Activated CD8-positive, alpha-beta memory T cell treated with anti-CD3 and anti-CD28 coated beads for 24 hours (primary cell): ENCODE data around the gene LPIN2.
A peak's percentile ranks its signal among the peaks of the same experiment; 100 is the strongest.
"Not testable (repeated sequence)": the region's sequence is repeated elsewhere in the genome, so short reads cannot be mapped to it uniquely, and the experiment has no call there.

Experiments
- DNase-seq: peaks from one replicate; pipeline ENCODE4 v3.0.0-alpha.2; 2020

The LPIN2 gene

DNA sequence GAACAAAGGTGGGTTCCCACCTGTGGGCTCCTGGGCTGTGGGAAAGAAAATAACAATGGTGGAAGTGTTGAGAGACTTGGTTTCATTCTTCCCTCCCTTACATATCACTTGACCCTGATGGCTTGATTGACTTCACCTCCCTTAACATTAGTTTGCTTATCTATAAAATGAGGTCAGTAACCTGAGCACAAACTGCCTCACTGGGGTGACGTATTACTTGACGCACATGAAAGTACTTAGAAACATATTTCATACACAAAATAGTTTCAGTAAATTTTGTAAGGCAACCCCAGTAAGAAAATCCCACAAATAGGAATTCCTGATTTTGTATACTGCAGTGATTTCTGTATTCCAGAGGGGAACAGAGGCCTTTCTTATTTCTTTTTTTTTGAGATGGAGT is 29.4 kb upstream of the LPIN2 start:
- peak; percentile 4 for DNase-seq

DNA sequence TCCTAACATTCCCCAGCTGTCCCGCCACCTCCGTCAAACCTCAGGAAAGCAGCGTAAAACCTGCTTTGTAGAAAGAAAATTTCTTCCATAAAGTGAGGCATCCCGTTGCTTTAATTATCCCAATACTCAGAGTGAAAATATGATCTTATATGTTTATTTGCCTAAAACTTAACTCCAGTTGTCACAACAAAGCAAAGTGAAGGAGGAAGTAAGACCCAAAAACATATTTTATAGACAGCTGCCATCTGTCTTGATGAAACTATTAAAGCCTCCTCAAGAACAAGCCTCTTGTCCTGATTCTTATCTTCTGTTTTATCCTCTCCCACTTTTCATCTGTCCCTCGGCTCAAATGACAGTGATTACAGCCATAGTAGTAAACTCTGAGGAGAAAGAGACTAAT is 28.9 kb upstream of the LPIN2 start:
- DNase-seq = no peak

DNA sequence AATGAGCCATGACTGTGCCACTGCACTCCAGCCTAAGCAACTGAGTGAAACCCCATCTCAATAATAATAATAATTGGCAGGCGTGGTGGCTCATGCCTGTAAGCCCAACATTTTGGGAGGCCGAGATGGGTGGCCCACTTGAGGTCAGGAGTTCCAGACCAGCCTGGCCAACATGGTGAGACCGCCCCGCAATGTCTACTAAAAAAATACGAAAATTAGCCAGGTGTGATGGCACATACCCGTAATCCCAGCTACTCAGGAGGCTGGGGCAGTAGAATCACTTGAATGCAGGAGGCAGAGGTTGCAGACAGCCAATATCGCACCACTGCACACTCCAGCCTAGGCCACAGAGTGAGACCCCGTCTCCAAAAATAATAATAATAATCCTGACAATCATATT is 27.9 kb upstream of the LPIN2 start:
- no peak for DNase-seq

DNA sequence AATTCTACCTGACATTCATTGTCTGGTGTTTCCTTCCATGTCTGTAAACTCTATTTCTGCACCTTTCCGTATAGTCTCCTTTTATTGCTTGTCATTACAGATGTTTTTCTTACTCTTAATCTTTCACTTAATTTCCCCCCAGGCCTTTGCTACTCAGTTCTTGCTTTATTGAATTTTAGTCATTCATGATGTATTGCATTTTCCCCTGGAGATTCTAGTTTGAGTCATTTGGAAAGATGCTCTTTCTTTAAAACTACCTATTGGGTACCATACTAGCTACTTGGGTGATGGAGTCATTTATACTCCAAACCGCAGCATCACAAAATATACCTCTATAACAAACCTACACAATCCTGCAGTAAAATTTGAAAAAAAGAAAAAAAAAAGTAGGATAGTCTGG is 27.2 kb upstream of the LPIN2 start:
- DNase-seq = no peak

DNA sequence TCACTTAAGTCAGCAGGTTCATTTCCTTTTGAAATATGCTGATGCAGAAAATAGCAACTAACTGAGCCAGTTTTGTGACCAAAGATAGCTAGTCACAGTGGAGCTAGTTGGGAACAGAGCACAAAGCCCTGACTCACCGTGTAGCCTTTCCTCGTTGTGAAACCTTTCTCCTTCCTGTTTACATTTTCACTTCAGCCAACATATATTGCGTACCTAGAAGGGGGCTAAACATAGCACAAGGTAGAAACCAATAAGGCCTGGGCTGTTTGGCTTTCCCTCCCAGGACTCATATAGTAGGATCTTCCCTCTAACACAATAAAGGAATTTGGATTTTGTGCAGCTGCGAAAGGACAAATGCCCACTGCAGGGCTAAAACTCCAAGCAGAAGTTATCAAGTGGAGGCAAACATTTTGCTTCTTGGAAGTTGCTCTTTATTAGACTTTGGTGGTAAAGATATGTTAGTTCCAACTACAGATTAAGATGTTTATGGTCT is 24.5 kb upstream of the LPIN2 start:
- DNase-seq = peak; percentile 42

DNA sequence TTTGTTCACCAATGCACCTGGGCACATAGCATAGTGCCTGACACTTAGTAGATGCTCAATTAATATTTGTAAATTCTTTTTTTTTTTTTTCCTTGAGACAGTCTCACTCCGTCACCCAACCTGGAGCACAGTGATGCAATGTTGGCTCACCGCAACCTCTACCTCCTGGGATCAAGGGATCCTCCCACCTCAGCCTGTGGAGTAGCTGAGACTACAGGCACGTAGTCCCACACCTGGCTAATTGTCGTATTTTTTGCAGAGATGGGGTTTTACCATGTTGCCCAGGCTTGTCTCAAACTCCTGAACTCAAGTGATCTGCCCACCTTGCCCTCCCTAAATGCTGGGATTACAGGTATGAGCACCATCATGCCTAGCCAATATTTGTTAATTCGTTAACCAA is 23.2 kb upstream of the LPIN2 start:
- DNase-seq = peak; percentile 21

DNA sequence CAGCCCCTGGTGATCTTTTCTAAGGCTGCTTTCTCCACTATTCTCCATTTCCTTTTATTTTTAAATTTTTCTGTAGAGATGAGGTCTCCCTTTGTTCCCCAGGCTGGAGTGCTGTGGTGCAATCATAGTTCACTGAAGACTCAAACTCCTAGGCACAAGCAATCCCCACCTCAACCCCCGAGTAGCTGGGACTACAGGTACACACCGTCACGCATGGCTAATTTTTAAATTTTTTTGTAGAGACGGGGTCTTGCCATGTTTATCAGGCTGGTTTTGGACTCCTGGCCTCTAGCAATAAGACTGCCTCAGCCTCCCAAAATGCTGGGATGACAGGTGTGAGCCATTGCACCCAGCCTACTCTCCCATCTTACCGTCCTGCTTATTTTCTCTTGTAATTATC is 22.7 kb upstream of the LPIN2 start:
- DNase-seq = no peak

DNA sequence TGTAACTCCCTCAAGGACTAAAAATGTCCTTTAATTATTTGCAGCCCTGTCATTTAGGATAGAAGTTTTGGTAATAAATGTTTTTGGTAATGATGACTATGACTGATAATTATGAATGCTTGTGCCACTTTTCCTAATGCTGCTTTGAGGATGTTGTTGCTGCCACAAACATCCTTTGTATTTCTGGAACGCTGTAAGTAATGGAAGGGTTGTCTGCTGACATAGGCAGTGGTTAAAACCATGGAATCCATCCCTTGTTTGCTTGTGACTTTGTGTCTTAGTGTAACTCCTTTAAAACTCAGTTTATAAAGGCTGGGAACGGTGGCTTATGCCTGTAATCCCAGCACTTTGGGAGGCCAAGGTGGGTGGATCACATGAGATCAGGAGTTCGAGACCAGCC is 19.8 kb upstream of the LPIN2 start:
- DNase-seq = no peak

DNA sequence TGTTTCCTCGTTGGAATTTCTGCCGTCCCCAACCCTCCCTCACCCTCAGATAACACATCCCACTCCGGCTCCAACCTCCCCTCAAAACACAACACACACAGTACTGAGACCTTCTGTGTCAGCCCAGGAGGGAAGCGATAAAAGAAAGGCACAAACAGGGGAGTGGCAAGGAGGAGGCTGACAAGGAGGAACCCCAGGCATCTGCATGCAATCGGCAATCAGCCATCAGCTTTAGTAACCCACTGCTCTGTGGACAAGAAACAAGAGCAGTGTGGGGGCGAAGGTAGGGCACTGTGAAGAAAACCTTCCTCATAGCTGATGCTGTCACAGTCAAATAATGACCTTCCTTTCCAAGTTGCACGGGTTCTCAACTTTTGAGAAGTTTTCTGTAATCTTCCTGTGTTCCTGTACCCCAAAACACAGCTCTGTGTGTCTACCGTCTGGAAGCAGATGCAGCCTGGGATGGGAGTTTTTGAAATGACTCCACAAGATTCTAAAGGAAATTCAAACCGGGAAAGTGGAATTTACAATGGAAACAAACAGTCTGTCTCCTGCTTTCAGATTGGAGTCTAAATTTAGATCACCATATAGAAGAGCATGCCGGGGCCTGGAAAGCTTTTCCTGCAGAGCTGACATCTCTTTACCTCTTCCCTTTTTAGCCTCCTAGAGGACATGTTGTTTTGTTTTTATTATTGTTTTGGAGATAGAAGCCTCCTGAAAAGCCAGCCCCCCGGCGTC is 16.4 kb upstream of the LPIN2 start:
- no peak for DNase-seq

DNA sequence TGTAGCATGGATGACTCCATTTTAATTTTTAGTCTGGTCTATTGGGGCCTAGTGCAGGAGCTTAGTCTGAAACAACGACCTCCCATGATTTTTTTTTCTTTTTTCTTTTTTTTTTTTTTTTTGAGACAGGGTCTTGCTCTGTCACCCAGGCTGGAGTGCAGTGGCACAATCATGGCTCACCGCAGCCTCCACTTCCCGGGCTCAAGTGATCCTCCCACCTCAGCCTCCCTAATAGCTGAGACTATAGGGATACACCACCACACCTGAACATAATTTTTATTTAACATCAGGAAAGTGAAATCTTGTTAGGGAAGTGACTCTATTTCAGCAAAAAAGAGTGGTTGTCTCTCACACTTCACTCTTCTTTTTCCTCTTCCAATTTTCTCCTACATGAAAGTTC is 15.2 kb upstream of the LPIN2 start:
- DNase-seq = not testable (repeated sequence)

DNA sequence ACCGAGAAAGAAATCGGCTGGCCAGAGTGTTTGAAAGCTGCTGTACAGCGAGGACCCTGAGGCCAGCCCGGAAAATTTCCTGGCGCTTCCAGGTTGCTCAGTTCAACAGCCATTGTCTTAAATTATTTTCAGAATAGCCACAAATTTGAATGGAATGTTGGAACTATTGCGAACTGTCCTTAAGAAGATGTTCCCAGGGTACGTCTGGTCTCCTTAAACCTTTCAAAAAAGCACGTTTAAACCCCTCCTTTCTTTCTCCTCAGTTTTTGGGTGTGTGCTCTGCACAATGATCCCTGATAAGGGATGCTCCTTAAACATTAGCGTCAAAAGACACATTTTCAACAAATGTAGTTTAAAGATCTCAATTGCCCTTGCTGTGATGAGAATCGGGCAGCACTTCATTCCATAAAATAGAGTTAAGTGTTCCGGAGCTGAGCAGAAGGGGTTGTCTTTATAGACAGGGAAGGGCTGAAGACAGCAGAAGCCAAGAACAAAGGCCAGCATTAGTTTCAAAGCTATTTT is 14.5 kb upstream of the LPIN2 start:
- DNase-seq = no peak

DNA sequence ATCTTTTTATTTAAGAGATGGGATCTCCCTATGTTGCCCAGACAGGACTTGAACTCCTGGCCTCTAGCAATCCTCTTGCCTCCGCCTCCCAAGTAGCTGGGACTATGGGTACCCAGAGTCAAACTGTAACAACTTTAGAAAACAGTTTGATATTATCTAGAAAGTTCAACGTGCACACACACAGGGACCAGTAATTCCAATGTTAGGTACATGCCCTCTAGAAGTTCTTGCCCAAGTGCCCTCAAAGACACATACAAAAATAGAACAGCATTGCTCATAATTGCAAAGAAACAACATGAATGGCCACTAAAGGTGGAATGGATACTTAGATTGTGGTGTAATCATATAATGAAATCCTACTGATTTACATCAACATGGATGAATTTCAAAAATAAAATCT is 12.6 kb upstream of the LPIN2 start:
- DNase-seq = no peak

DNA sequence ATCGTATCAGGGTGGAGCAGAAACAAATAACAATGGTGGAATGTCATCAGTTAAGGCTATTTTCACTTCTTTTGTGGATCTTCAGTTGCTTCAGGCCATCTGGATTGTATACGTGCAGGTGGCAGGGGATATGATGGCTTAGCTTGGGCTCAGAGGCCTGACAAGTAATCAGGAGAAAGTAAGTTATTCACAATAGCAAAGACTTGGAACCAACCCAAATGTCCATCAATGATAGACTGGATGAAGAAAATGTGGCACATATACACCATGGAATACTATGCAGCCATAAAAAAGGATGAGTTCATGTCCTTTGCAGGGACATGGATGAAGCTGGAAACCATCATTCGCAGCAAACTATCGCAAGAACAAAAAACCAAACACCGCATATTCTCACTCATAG is 10.7 kb upstream of the LPIN2 start:
- DNase-seq = not testable (repeated sequence)

DNA sequence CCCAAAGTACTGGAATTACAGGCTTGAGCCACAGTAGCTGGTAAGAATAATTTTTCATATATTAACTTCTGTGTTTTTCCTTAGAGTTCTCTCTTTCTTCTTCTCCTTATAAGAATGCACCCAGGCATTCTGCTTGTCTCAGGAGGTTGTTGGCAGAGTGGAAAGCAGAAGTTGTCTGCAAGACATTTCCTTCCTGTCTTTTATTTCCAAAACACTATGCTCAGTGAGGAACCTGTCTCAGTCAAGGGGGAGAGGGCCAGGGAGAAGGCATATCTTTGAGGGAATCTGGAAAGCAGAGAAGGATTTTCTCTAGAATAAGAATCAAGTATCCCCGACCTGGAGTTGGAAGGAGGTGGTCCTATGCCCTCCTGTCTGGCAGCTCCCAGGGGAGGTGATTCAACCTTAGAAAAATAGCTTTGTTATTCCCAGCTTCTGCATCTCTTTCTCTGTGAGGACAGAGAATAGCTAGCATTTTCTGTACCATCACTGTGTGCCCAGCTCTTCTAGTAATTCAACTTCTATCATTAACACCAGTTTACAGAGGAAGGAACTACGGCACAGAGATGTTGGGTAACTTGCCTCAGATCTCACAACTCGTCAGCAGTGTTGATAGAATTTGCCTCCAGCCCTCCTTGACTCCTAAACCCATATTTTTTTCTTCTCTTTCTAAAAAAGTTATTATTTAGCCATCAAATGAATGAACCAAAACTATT is 3.8 kb upstream of the LPIN2 start:
- DNase-seq = no peak

DNA sequence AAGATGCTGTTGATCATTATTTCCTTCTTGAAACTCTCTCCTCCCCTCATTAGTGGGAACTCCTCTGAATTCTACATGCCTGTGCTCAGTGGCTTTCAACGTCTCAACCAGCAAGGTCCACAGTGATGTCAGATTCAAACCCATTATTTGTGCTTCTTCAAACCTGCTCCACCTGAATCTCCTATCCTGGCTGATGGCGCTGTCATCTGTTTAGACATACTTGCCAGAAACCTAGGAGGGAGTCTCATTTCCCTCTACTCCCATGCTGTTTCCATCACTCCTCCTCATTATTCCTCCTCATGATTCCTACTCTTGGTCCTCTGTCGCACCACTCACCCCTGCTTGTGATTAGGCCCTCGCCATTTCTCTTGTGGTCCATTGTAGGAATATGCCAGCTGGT is 2.9 kb upstream of the LPIN2 start:
- no peak for DNase-seq

DNA sequence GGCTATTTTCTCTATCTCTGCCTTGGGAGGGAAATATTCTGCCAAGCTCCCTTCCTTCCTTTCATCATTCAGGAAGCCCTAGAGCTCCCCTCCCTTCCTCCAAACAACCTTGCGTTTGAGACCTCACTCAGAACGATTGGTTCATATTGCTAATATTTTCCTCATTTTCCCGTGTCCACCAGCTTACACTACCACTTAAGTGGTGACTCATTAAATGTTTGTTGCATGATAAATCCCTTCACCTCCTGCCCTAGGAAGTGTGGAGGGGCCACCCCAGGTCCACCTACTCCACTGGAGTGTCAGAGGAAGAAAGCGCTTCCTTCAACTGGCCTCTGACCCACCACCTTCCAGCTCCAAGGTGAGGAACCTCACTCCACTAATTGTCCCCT is 2.3 kb upstream of the LPIN2 start:
- no peak for DNase-seq

DNA sequence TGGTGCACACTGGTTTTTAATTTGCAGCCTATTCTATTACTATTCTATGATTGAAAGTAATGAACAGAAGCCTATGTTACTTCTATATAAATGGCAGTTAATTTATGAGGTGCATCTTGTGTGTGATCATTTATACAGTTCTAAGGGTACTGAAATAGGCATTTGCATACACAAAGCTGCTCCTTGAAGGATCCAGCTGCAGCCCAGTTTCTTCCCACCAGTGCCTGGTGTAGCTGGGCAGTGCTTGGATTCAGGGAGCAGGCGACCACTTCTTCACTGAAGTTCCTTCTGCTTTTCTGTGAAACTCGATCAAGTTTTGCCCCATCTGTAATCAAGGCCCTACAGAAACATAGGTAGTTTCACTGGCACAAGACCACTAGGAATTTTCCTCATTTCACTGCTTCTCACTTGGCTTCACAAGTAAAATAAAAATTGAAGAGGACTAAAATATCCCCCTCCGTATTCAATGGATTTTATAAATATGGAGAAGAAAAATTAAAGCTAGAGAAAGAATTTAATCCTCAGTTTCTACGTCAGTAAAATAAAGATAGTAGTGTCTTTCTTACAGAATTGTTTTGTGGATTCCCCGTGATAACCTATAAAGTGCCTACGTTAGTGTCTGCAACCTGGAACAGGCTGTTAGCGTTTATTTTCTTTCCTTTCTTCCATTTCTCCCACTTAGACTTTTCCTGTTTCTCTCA is 1.7 kb upstream of the LPIN2 start:
- DNase-seq = no peak

DNA sequence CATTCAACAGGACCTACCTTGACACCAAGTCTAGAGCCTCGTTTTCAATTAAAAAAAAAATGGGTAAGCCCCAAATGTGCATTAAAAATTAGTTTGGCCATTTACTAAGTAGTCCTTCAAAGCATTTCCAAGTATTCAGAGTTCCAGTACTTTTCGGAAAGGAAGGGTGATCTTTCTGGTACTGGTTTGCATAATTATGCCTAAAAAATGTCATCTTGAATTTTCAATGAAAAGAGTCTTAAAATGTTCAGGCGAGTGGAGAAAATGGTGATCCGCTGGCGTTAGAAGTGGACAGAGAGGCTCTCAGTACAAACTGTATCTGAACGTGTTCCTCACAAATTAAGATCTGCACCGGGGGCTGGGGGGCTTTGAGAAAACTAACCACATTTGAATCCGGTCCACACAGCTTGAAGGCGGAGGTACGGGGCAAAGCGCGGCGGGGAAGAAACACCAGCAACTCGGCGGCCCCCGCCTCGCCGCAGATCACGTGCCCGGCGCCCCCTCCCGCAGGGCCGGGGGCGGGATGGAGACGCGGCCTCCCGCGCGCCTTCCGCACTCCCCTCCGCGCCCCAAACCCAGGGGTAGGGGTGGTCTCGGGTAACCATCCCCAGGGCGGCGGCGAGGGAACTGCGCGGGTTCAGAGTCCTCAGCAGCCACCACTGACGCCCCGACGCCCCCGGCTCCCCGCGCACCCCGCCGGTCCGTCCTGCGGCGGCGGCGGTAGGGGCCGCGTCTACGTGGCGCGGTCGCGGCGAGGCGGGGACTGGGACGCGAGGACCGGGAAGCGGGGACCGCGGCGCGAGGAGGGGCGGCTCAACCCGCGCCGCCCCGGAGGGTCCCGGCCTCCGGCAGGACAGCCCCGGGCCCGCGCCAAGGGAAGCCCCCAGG is 564 bp downstream of the LPIN2 start:
- peak; percentile 78 for DNase-seq

DNA sequence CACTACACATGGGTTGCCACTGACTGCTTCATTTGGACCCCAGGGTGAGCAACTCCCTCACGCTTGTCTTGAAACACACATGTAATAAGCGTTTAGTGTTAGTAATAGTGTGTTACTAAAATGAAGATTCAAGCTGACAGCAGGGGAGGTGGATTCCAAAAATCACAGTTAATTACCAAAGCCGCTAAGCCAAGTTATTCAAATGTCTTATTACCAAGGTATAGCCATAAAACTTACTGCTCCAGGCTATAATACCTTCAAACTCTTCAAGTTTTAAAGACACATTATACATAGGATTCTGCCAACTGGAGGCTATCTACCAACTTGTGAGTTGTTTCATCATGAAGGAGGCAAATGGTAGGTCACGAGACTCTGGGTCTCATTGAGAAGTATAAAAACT is 2.9 kb downstream of the LPIN2 start:
- DNase-seq = no peak

DNA sequence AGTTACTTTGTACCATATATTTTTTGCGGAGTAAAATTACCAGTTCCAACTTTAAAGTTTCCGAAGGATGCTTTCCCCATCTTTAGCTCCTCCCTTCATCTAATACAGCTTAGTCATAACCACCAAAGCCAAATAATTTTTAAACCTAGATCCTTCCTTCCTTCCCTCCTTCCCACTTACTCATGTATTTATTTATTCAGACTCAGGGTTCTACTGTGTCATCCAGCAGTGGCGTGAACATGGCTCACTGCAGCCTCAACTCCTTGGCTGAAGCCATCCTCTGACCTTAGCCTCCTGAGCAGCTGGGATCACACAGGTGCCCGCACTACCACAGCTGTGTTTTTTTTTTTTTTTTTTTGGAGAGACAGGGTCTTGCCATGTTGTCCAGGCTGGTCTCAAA is 4.4 kb downstream of the LPIN2 start:
- no peak for DNase-seq

DNA sequence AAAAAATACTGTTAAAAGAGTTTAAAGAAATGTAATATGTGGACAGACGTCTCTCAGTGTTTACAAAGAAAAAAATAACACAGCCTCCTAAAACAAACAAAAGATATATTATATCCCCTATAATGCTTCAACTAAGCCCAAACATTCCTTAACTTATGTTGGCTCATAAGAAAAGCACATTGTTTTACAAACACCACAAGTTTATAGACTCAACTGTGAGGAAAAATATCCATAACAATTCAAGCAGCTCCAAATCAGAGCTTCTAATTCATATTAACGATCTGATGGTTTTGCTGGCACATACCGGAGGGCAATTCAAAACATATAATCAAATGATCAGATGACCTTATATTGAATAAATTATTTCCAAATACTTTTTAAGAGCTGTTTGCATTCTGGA is 5.5 kb downstream of the LPIN2 start:
- no peak for DNase-seq

DNA sequence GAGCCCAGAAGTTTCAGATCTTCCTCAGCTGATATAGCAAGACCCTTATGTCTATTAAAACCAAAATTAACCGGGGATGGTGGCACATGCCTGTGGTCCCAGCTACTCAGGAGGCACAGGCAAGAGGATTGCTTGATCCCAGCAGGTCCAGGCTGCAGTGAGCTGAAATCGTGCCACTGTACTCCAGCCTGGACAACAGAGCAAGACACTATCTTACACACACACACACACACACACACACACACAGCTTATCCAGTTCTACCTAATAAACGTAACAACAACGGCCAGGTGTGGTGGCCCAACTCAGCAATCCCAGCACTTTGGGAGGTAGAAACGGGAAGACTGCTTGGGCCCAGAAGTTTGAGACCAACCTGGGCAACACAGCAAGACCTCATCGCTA is 7.5 kb downstream of the LPIN2 start:
- DNase-seq = no peak

DNA sequence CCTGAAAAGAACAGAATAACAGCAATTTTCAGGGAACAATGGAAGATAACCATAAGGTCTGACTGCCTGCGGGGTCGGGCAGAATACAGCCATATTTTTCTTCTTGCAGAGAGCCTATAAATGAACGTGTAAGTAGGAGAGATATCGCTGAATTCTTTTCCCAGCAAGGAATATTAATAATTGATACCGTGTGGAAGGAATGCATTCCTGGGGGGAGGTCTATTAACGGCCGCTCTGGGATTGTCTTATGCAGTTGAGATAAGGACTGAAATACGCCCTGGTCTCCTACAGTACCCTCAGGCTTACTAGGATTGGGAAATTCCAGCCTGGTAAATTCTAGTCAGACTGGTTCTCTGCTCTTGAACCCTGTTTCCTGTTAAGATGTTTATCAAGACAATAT is 9.2 kb downstream of the LPIN2 start:
- DNase-seq = not testable (repeated sequence)
